Measurements from ENCODE around the gene CD47.

The CD47 gene

DNA sequence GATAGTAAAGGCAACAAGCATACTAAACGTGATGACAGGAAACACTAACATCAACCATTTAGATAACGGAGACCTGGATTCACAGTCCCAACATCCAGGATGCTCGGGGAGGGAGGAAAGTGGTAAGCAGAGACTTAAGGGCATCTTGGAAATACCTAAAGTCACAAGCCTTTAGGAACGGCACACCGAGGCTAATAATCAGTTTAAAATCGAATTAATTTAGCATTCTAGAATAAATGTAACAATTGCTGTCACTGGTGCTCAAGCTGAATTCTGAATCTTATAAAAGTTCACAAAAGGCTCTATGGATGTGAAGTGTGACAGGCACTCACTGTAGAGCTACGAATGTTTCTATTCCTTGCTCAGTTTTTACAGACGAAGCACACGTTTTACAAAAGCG is 1.3 kb downstream of the CD47 start:
- Histone ChIP-seq H3K9ac (ENCODE audit: low read depth, low read length, poor library complexity, severe bottlenecking) (peak overlapping the region; percentile 95), H3K36me3 (ENCODE audit: insufficient read depth, low read length) (no peaks in the 10 kb centered on the region), H3K4me3 (ENCODE audit: low read length, poor library complexity, severe bottlenecking) (peak overlapping the region; percentile 84), H3K27me3 (ENCODE audit: insufficient read depth, low read length, poor library complexity, severe bottlenecking) (no peaks in the 10 kb centered on the region), H3K9me3 (ENCODE audit: insufficient read depth, low read depth, low read length) (no peaks in the 10 kb centered on the region), H2AFZ (ENCODE audit: low read length) (no peak overlapping the region), H4K20me1 (ENCODE audit: insufficient read depth, low read length, poor library complexity, severe bottlenecking) (peaks cover 56% of the 10 kb centered on the region), H3K79me2 (ENCODE audit: insufficient read depth, low read length) (peaks cover 62% of the 10 kb centered on the region), H3K4me1 (ENCODE audit: insufficient read depth, low read length, poor library complexity, severe bottlenecking) (peaks cover 72% of the 10 kb centered on the region), H3K4me2 (ENCODE audit: low read depth, low read length, poor library complexity, severe bottlenecking) (peak overlapping the region; percentile 86), H3K9me2 (replicated peaks; ENCODE audit: low read depth, low read length) (no peaks in the 10 kb centered on the region), H3F3A (ENCODE audit: low read depth) (peaks cover 3% of the 10 kb centered on the region; the same call in 1 of the 2 replicates)
- TF ChIP-seq EZH2phosphoT487 (IDR thresholded peaks at IDR 0.05; ENCODE audit: borderline replicate concordance) = no peak
- TF ChIP-seq, protein P1, sequence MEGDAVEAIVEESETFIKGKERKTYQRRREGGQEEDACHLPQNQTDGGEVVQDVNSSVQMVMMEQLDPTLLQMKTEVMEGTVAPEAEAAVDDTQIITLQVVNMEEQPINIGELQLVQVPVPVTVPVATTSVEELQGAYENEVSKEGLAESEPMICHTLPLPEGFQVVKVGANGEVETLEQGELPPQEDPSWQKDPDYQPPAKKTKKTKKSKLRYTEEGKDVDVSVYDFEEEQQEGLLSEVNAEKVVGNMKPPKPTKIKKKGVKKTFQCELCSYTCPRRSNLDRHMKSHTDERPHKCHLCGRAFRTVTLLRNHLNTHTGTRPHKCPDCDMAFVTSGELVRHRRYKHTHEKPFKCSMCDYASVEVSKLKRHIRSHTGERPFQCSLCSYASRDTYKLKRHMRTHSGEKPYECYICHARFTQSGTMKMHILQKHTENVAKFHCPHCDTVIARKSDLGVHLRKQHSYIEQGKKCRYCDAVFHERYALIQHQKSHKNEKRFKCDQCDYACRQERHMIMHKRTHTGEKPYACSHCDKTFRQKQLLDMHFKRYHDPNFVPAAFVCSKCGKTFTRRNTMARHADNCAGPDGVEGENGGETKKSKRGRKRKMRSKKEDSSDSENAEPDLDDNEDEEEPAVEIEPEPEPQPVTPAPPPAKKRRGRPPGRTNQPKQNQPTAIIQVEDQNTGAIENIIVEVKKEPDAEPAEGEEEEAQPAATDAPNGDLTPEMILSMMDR (conservative IDR thresholded peaks at IDR 0.05; ENCODE audit: low read length) = no peak

DNA sequence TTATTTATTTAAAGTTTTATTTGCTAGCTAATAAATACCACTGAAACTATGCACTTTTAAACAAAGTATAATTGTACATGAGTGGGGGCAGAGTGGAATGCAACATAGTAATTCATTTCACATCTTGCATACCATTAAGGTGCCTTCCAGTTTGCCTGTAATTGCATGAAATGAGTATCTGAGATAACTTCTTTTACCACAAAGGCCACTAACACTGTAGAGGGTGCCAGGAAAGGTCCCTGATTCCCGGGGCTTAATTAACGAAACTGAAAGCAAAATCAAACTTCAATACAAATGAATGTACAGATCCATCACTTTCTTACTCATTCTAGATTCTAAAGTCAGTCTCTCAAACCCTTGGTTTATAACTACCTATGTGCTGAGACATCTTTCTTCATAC is 2.1 kb downstream of the CD47 start:
- Histone ChIP-seq H3K79me2 (ENCODE audit: insufficient read depth, low read length) (peaks cover 71% of the 10 kb centered on the region), H3K4me3 (ENCODE audit: low read length, poor library complexity, severe bottlenecking) (peak overlapping the region; percentile 84), H3K9ac (ENCODE audit: low read depth, low read length, poor library complexity, severe bottlenecking) (peak overlapping the region; percentile 95), H3K36me3 (ENCODE audit: insufficient read depth, low read length) (no peaks in the 10 kb centered on the region), H3K9me2 (replicated peaks; ENCODE audit: low read depth, low read length) (no peaks in the 10 kb centered on the region), H3K4me1 (ENCODE audit: insufficient read depth, low read length, poor library complexity, severe bottlenecking) (peaks cover 77% of the 10 kb centered on the region), H2AFZ (ENCODE audit: low read length) (no peak overlapping the region), H3F3A (ENCODE audit: low read depth) (peaks cover 3% of the 10 kb centered on the region; the same call in 1 of the 2 replicates), H3K9me3 (ENCODE audit: insufficient read depth, low read depth, low read length) (no peaks in the 10 kb centered on the region), H3K4me2 (ENCODE audit: low read depth, low read length, poor library complexity, severe bottlenecking) (peak overlapping the region; percentile 86), H3K27me3 (ENCODE audit: insufficient read depth, low read length, poor library complexity, severe bottlenecking) (no peaks in the 10 kb centered on the region), H4K20me1 (ENCODE audit: insufficient read depth, low read length, poor library complexity, severe bottlenecking) (peaks cover 65% of the 10 kb centered on the region)
- TF ChIP-seq EZH2phosphoT487 (IDR thresholded peaks at IDR 0.05; ENCODE audit: borderline replicate concordance) = no peak
- TF ChIP-seq, protein P1 (conservative IDR thresholded peaks at IDR 0.05; ENCODE audit: low read length) = no peak

DNA sequence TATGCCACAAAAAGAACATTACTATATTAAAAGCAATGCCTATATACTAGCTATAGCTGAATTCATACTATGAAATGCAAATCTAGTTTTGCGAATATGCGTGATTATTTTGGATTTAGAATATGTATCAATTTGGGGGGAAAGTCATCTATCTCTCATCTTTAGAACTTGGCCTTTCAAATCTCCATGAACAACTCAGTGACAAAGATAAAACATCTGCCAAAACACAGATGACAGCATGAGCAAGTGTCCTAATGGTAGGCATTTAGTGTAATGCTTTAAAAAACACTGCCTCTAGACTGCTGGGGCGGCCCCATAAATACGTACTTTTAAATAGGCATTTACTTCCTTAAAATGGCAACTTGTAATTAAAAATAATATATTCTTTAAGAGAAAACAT is 2.7 kb downstream of the CD47 start:
- Histone ChIP-seq H3K4me1 (ENCODE audit: insufficient read depth, low read length, poor library complexity, severe bottlenecking) (peaks cover 77% of the 10 kb centered on the region), H4K20me1 (ENCODE audit: insufficient read depth, low read length, poor library complexity, severe bottlenecking) (peaks cover 70% of the 10 kb centered on the region), H3K4me2 (ENCODE audit: low read depth, low read length, poor library complexity, severe bottlenecking) (peak overlapping the region; percentile 86), H3K36me3 (ENCODE audit: insufficient read depth, low read length) (no peaks in the 10 kb centered on the region), H3K9me3 (ENCODE audit: insufficient read depth, low read depth, low read length) (no peaks in the 10 kb centered on the region), H3K79me2 (ENCODE audit: insufficient read depth, low read length) (peaks cover 77% of the 10 kb centered on the region), H3F3A (ENCODE audit: low read depth) (peaks cover 3% of the 10 kb centered on the region; the same call in 1 of the 2 replicates), H3K4me3 (ENCODE audit: low read length, poor library complexity, severe bottlenecking) (peak overlapping the region; percentile 84), H3K9ac (ENCODE audit: low read depth, low read length, poor library complexity, severe bottlenecking) (peak overlapping the region; percentile 95), H3K27me3 (ENCODE audit: insufficient read depth, low read length, poor library complexity, severe bottlenecking) (no peaks in the 10 kb centered on the region), H3K9me2 (replicated peaks; ENCODE audit: low read depth, low read length) (no peaks in the 10 kb centered on the region), H2AFZ (ENCODE audit: low read length) (no peak overlapping the region)
- no peak for TF ChIP-seq EZH2phosphoT487 (IDR thresholded peaks at IDR 0.05; ENCODE audit: borderline replicate concordance)
- TF ChIP-seq, protein P1 (conservative IDR thresholded peaks at IDR 0.05; ENCODE audit: low read length) = no peak

Data from Loucy (cell line).